ENCODE data around the gene GLDC.
"Not testable (repeated sequence)": the region's sequence is repeated elsewhere in the genome, so short reads cannot be mapped to it uniquely, and the experiment has no call there.

Gene GLDC

GRCh38 chr9:6645355-6646292 is at the start of gene GLDC:
Gene GLDC, minus strand, starts transcription at chr9:6645729. Its CDS starts 230 bp downstream, at chr9:6645499.
- no peak for DNase-seq (ENCODE audit: low spot score)

GRCh38 chr9:6692881-6693361 is 47.4 kb upstream of the GLDC start:
- DNase-seq (ENCODE audit: low spot score), result no peak

- no peak for DNase-seq (ENCODE audit: low spot score)
Observed at GRCh38 chr9:6692433-6692832, 46.9 kb upstream of the GLDC start.

GRCh38 chr9:6690675-6691070 is 45.1 kb upstream of the GLDC start:
- DNase-seq (ENCODE audit: low spot score), result not testable (repeated sequence)

DNA sequence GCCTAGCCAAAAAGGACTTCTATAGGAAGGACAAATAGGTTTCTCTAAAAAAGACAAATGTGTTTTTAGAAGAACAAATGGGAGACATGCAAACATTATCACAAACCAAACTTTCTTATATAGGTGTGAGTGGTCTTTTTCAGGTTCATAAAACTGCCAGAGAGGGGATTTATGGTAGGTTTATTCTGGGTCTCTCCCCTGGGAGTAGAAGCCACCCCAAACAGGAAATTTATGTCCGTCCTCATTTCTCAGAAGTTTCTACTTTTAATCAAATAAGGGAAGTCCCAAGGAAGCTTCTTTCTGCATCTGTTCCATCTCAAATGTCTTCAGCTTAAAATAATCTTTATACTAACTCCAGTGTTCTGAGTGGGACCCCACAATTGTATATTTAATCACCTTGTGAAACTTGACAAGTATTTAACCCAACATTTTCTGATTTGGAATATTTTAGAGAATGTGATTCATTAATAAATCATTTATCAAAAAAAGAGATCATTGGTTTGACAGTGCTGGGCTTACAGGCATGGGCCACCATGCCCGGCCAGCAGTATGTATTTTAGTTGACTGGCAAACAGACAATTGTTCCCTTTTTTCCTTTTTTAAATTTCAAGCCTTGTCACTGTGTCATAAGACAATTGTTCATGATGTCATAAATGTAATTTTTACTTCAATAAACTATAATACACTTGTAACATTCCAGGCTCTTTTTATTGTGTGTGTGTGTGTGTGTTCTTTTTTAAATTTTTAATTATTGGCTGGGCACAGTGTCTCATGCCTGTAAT is 44.6 kb upstream of the GLDC start:
- no peak for DNase-seq (ENCODE audit: low spot score)

- DNase-seq (ENCODE audit: low spot score), result no peak
Observed at GRCh38 chr9:6687180-6687579, 41.7 kb upstream of the GLDC start.

GRCh38 chr9:6686396-6686795 is 40.9 kb upstream of the GLDC start:
- no peak for DNase-seq (ENCODE audit: low spot score)

- no peak for DNase-seq (ENCODE audit: low spot score)
Observed at GRCh38 chr9:6681957-6682501, 36.5 kb upstream of the GLDC start.

- peak; percentile 97 for DNase-seq (ENCODE audit: low spot score)
Observed at GRCh38 chr9:6681147-6681956, 35.8 kb upstream of the GLDC start.

DNA sequence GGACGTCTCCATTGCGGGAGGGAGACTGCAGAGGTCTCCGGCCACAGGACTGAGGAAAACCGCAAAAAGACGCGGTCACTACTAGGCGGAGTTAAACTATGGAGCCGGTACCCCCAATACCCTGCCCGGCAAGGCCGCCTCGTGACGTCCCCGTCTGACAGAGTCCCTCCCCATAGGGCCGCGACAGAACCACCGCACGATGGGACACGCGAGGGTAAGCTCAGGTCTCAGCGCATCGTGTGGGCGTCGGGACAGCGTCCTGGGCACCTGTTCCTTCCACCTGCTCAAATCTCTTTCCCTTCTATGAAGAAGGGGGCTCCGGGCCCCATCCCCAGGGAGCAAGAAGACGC is 35.2 kb upstream of the GLDC start:
- DNase-seq (ENCODE audit: low spot score), result peak; percentile 71

DNA sequence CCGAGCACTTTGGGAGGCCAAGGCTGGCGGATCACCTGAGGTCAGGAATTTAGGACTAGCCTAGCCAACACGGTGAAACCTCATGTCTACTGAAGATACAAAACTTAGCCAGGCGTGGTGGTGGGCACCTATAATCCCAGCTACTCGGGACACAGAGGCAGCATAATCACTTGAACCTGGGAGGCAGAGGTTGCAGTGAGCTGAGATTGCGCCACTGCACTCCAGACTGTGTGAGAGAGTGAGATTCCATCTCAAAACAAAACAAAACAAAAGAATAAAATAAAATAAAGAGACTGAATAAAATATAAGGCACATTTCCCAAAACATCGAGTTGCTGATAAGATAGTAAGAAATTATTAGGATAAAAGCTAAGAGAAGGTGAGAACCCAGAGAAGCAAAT is 32.3 kb upstream of the GLDC start:
- DNase-seq (ENCODE audit: low spot score), result no peak

DNA sequence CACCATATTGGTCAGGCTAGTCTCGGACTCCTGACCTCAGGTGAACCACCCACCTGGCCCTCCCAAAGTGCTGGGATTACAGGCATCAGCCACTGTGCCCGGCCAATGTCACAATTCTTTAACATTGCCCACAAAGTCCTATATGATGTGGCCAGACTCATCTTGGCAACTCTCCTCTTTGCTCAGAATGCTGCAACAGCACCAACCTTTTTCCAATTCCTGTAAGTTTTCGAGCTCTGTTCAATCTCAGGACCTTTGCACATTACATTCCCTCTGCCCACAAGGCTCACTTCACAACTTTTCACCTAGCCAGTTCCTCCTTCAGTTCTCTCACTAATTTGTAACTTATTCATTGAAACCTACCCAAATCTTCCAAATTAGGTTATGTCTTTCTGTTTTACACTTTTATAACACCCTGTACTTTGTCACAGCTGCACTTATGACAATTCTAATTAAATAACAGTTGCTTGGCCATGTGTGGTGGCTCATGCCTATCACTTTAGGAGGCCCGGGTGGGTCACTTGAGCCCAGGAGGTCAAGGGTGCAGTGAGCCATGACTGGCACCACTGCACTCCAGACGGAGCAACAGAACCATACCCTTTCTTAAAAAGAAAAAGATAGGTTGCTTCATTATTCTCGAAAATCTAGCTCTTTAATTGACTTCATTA is 30.9 kb upstream of the GLDC start:
- no peak for DNase-seq (ENCODE audit: low spot score)

GRCh38 chr9:6675268-6675667 is 29.7 kb upstream of the GLDC start:
- DNase-seq (ENCODE audit: low spot score), result no peak

DNA sequence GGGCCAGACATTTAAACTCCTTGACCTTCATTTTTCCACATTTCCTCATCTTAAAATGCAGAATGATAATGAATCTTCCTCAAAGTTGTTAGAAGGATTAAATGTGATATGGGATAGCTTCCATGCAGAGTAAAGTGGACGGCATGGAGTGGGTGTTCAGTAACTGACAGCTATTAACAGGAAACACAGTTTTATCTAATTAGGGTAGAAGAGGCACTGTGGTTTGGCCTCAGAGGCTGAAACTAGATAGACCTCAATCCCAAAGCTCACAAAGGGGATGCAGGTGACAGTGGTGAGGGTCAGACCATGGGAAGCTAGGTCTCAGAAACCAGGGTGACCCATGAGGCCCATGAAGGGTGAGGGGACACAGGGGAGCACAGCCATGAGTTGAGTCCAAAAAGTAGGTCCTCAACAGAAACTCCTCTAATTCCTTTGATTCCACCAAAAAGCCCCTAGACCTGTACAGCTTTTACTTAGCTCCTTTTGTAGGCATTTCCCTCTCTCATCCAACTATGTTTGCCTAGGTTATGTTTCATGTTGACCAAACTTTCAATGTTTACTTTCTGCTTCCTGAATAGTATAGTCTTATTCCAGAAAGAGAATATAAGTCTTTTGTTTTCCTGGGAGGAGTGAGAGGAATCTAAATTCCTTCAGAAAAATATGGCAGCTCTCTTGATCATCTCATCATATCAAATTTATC is 27.9 kb upstream of the GLDC start:
- no peak for DNase-seq (ENCODE audit: low spot score)

DNA sequence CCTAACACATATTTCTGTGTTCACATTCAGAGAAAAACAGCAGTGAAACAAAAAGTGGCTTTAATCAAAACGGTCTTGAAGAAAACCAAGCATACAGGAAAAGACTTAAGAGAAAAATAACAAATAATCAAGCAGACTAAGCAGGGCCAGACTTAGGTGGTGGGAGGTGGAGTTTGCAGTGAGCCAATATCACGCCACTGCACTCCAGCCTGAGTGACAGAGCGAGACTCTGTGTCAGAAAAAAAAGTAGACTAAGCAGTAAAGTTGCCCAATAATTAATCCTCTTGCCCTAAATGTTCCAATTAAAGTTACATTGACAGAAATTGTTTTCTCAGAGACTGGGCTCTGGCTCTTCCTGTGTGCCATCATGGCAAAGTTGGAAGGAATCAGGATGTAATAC is 26.6 kb upstream of the GLDC start:
- DNase-seq (ENCODE audit: low spot score), result no peak

GRCh38 chr9:6671416-6671815 is 25.9 kb upstream of the GLDC start:
- no peak for DNase-seq (ENCODE audit: low spot score)

- no peak for DNase-seq (ENCODE audit: low spot score)
Observed at GRCh38 chr9:6669881-6670280, 24.4 kb upstream of the GLDC start.

DNA sequence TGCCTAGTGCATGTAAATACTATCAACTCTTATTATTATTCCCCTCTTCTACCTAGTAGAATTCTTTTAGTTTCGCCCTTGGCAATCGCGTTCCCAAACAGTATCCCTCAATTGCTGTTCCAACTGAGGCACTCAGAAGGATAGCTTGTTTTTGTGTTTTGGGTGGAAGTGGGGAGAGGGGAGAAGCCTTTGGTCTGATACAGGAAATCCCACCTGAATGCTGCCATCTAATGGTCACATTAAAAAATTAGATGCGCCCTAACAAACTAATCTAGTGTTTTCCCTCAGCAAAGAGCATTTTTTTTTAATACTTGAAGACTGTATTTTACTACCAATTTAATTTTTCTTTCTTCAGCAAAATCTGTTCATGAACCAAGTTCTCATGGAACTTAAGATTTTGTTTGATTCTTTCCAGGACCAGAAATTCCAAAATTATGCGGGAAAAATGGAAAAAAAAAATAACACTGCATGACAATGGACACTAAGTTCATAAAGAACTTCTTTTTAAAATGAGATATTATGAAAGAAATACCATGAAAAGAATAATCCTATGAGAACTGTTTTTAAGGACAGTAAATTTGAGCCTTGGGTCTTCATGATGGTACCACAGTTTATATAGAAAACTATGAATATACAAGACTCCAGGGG is 22.2 kb upstream of the GLDC start:
- DNase-seq (ENCODE audit: low spot score), result peak; percentile 24

GRCh38 chr9:6667080-6667479 is 21.6 kb upstream of the GLDC start:
- DNase-seq (ENCODE audit: low spot score), result no peak

- no peak for DNase-seq (ENCODE audit: low spot score)
Observed at GRCh38 chr9:6665628-6666027, 20.1 kb upstream of the GLDC start.

All from LoVo (cell line).